CD4-positive, alpha-beta T cell treated with Interleukin-15 for 4 hours (primary cell): ENCODE measurements around the gene ZNF285.
A peak's percentile ranks its signal among the peaks of the same experiment; 100 is the strongest.
"Not testable (repeated sequence)": the region's sequence is repeated elsewhere in the genome, so short reads cannot be mapped to it uniquely, and the experiment has no call there.

Experiments used
- DNase-seq: peaks from one replicate; pipeline ENCODE4 v3.0.0-alpha.2; 2020; ENCODE audit warnings: low spot score

ZNF285 gene

GRCh38 chr19:44401139-44402115 lies at the start of gene ZNF285:
ZNF285 (minus strand) TSS chr19:44401608; CDS start chr19:44397213, 4,395 bp downstream.
- DNase-seq, result peak; percentile 71

- peak; percentile 49 for DNase-seq
These were observed 46.7 kb upstream of the ZNF285 start, which contains the start of gene ZNF229 for GRCh38 chr19:44447916-44448674. ZNF229 (minus strand) TSS chr19:44448472; CDS start chr19:44442847, 5,625 bp downstream.

GRCh38 chr19:44438441-44438840 lies 37.0 kb upstream of the ZNF285 start:
- DNase-seq, result no peak

GRCh38 chr19:44435441-44435840 lies 34.0 kb upstream of the ZNF285 start:
- no peak for DNase-seq

GRCh38 chr19:44430956-44431355 lies 29.5 kb upstream of the ZNF285 start:
- no peak for DNase-seq

- DNase-seq, result not testable (repeated sequence)
These were observed 14.1 kb upstream of the ZNF285 start for GRCh38 chr19:44415553-44415952.

GRCh38 chr19:44389268-44389667 lies 12.1 kb downstream of the ZNF285 start:
- not testable (repeated sequence) for DNase-seq

- DNase-seq, result no peak
These were observed 26.6 kb downstream of the ZNF285 start for GRCh38 chr19:44374789-44375188.

GRCh38 chr19:44371815-44372480 lies 29.5 kb downstream of the ZNF285 start:
- DNase-seq, result no peak

- DNase-seq, result no peak
These were observed 34.4 kb downstream of the ZNF285 start for GRCh38 chr19:44367024-44367423.

GRCh38 chr19:44356383-44357111 lies 44.9 kb downstream of the ZNF285 start, which contains the start of gene ZNF112:
ZNF112 (minus strand) TSS chr19:44356680; CDS start chr19:44340539, 16,141 bp downstream.
- peak; percentile 0 for DNase-seq

- no peak for DNase-seq
These were observed 54.9 kb downstream of the ZNF285 start for GRCh38 chr19:44346556-44346955.

GRCh38 chr19:44345959-44346358 lies 55.4 kb downstream of the ZNF285 start:
- no peak for DNase-seq

- no peak for DNase-seq
These were observed 57.2 kb downstream of the ZNF285 start for GRCh38 chr19:44344255-44344654.

- no peak for DNase-seq
These were observed 59.6 kb downstream of the ZNF285 start for GRCh38 chr19:44341794-44342193.

- DNase-seq, result not testable (repeated sequence)
These were observed 66.8 kb downstream of the ZNF285 start for GRCh38 chr19:44334639-44335038.
